ENCODE measurements around the gene TBC1D14. TPM values are rescaled to one million over a fixed set of nuclear protein-coding genes. Genes with fewer than 3 reads are reported as not detected.

The TBC1D14 gene
- total and polyA plus RNA-seq, 10 of the 15 experiments (the other 5 are each of a cell fraction or from before 2014, with no cell fraction given) = 0.87 to 39.3 (median 30.1) TPM

DNA sequence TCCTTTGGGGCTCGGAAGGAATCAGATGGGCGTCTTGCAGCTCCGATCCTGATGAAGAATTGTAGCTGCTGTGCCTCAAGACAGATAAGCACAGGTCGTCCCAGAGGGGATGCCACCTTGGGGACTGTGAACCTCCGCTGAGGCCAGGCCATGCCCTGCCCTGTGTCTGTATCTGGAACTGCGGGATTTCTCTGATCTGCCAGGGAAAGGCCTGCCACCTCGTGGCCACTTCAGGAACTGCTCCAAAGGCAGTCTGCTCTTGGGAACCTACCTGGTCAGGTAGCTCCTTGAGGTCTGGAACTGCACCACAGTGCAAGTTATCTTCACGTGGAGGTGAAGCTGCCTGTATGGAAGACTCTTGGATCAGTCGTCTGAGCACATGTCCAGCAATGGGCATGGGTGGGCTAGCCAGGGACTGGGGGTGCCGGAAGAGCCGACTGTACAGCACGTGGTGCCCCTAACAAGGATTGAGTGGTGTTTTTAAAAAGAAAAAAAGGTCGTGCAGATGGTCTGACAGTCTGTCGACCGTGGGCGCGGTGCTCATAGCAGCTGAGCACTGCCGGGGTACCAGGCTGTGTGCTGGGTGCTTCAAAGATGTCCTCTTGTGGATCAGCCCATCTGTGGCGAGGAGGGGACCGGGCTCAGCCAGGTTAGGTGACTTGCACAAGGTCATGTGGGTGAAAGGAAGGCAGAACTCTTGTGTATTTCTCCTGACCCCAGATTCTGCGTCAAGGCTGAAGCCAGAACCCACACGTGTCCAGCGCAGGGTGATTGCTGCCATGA lies 161.3 kb downstream of the TBC1D14 start:
- RAD21 ChIA-PET (ENCODE audit: unreplicated experiment) = interaction anchor here (0.6 to 6.0 kb wide), 19 partner anchors 11 to 353 kb away, joined by 3 to 87 read pairs (median 4); partner anchors contain the start of genes TADA2B and TBC1D14
- peak; percentile 46 for ATAC-seq
- Histone ChIP-seq H3K36me3 (ENCODE audit: control insufficient read depth in 2 of 2, insufficient read depth in 2 of 2, low read length in 1 of 2) (no peaks in the 10 kb centered on the region), H3K4me3 (no peak overlapping the region), H2AFZ (ENCODE audit: control insufficient read depth, low read depth, low read length) (peak overlapping the region; percentile 62), H3K9me3 (replicated peaks; ENCODE audit: control insufficient read depth, insufficient read depth, low read length) (no peaks in the 10 kb centered on the region), H3K9ac (ENCODE audit: control insufficient read depth, insufficient read depth, low read length) (no peak overlapping the region), H3K27ac (ENCODE audit: control insufficient read depth, insufficient read depth) (no peak overlapping the region), H3K4me2 (ENCODE audit: control insufficient read depth, insufficient read depth) (no peak overlapping the region), H3K4me1 (ENCODE audit: control insufficient read depth, insufficient read depth, low read length) (peaks cover 14% of the 10 kb centered on the region), H3K79me2 (ENCODE audit: control insufficient read depth, insufficient read depth, low read length) (peaks cover 20% of the 10 kb centered on the region), H4K20me1 (ENCODE audit: control insufficient read depth, insufficient read depth) (no peaks in the 10 kb centered on the region), H3K27me3 (replicated peaks in 1 of 2; ENCODE audit: control insufficient read depth in 2 of 2, insufficient read depth in 2 of 2, low read length in 1 of 2) (no peaks in the 10 kb centered on the region; a peak in 1 of 4 replicates)
- peak; percentile 45 for DNase-seq (ENCODE audit: low read depth, low spot score)
- FAIRE-seq = peak; percentile 93
- POLR2A ChIA-PET = interaction anchor here (1.0 to 1.5 kb wide), 3 partner anchors 9 to 352 kb away, joined by 3 to 4 read pairs (median 3); a partner anchor contains a TSS
- BruUV-seq (replicated peaks) = no TSS peak
- CTCF ChIA-PET = interaction anchor here (0.6 to 11.2 kb wide), 34 partner anchors 8 to 409 kb away, joined by 3 to 210 read pairs (median 4); partner anchors contain the start of genes BLOC1S4, TADA2B and TBC1D14
- SMC1A ChIA-PET (ENCODE audit: uncharacterized antibody, unreplicated experiment) = interaction anchor here (0.6 to 7.2 kb wide), 21 partner anchors 9 to 351 kb away, joined by 3 to 79 read pairs (median 5); partner anchors contain the start of genes TADA2B and TBC1D14
- in situ Hi-C loops (cut with MboI) = loop anchor here (5.0 kb wide), 2 partner anchors 164 to 349 kb away; partner anchors contain the start of gene TBC1D14
- intact Hi-C loops (cut with micrococcal nuclease; ENCODE audit: unreplicated experiment) = loop anchor here (1.0 to 5.0 kb wide), 6 partner anchors 27 to 351 kb away; no protein-coding TSS in a partner anchor
- WGBS (ENCODE audit: insufficient coverage, insufficient replicate concordance, low lambda C conversion rate, missing lambda C conversion rate) = 28% methylated on average over 23 of the region's 23 CpGs
- TF ChIP-seq, protein P1, sequence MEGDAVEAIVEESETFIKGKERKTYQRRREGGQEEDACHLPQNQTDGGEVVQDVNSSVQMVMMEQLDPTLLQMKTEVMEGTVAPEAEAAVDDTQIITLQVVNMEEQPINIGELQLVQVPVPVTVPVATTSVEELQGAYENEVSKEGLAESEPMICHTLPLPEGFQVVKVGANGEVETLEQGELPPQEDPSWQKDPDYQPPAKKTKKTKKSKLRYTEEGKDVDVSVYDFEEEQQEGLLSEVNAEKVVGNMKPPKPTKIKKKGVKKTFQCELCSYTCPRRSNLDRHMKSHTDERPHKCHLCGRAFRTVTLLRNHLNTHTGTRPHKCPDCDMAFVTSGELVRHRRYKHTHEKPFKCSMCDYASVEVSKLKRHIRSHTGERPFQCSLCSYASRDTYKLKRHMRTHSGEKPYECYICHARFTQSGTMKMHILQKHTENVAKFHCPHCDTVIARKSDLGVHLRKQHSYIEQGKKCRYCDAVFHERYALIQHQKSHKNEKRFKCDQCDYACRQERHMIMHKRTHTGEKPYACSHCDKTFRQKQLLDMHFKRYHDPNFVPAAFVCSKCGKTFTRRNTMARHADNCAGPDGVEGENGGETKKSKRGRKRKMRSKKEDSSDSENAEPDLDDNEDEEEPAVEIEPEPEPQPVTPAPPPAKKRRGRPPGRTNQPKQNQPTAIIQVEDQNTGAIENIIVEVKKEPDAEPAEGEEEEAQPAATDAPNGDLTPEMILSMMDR (IDR thresholded peaks at IDR 0.05 in 2 of 3, conservative IDR thresholded peaks at IDR 0.05 in 1 of 3; ENCODE audit: control insufficient read depth in 2 of 3, extremely low read depth in 1 of 3, insufficient read depth in 1 of 3, low read depth in 3 of 3, low read length in 3 of 3) = peak; percentile 99; a peak in 5 of 6 replicates
- TF ChIP-seq IKZF2 (IDR thresholded peaks at IDR 0.05) (no peak), JUNB (IDR thresholded peaks at IDR 0.05) (no peak), SIN3A (IDR thresholded peaks at IDR 0.05; ENCODE audit: low read depth, low read length) (0 out of 2 replicates have a peak, but pooled peaks have one; percentile 36), SMC3 (IDR thresholded peaks at IDR 0.05; ENCODE audit: borderline replicate concordance, low read length) (peak; percentile 96), TBL1XR1 (IDR thresholded peaks at IDR 0.05; ENCODE audit: low read depth, low read length) (no peak), FOXM1 (IDR thresholded peaks at IDR 0.05; ENCODE audit: low read depth, low read length) (no peak), WRNIP1 (IDR thresholded peaks at IDR 0.05; ENCODE audit: borderline replicate concordance, low read depth, low read length) (no peak), MEF2B (IDR thresholded peaks at IDR 0.05; ENCODE audit: partially characterized antibody, poor library complexity, severe bottlenecking) (peak; percentile 25), BMI1 (IDR thresholded peaks at IDR 0.05; ENCODE audit: borderline replicate concordance) (no peak), HCFC1 (IDR thresholded peaks at IDR 0.05; ENCODE audit: low read length) (no peak), YY1 (IDR thresholded peaks at IDR 0.05; ENCODE audit: low read depth, low read length) (peak; percentile 74), IRF4 (IDR thresholded peaks at IDR 0.05; ENCODE audit: low read depth, low read length) (peak; percentile 41; the same call in 1 of the 2 replicates), SMAD5 (IDR thresholded peaks at IDR 0.05; ENCODE audit: low read depth) (no peak)
- TF ChIP-seq, protein P2, sequence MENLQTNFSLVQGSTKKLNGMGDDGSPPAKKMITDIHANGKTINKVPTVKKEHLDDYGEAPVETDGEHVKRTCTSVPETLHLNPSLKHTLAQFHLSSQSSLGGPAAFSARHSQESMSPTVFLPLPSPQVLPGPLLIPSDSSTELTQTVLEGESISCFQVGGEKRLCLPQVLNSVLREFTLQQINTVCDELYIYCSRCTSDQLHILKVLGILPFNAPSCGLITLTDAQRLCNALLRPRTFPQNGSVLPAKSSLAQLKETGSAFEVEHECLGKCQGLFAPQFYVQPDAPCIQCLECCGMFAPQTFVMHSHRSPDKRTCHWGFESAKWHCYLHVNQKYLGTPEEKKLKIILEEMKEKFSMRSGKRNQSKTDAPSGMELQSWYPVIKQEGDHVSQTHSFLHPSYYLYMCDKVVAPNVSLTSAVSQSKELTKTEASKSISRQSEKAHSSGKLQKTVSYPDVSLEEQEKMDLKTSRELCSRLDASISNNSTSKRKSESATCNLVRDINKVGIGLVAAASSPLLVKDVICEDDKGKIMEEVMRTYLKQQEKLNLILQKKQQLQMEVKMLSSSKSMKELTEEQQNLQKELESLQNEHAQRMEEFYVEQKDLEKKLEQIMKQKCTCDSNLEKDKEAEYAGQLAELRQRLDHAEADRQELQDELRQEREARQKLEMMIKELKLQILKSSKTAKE (IDR thresholded peaks at IDR 0.05; ENCODE audit: low read depth, poor library complexity, severe bottlenecking) = no peak
- TF ChIP-seq, protein P3, sequence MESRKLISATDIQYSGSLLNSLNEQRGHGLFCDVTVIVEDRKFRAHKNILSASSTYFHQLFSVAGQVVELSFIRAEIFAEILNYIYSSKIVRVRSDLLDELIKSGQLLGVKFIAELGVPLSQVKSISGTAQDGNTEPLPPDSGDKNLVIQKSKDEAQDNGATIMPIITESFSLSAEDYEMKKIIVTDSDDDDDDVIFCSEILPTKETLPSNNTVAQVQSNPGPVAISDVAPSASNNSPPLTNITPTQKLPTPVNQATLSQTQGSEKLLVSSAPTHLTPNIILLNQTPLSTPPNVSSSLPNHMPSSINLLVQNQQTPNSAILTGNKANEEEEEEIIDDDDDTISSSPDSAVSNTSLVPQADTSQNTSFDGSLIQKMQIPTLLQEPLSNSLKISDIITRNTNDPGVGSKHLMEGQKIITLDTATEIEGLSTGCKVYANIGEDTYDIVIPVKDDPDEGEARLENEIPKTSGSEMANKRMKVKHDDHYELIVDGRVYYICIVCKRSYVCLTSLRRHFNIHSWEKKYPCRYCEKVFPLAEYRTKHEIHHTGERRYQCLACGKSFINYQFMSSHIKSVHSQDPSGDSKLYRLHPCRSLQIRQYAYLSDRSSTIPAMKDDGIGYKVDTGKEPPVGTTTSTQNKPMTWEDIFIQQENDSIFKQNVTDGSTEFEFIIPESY (IDR thresholded peaks at IDR 0.05) = no peak
- TF ChIP-seq, protein P4, sequence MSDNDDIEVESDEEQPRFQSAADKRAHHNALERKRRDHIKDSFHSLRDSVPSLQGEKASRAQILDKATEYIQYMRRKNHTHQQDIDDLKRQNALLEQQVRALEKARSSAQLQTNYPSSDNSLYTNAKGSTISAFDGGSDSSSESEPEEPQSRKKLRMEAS (IDR thresholded peaks at IDR 0.05; ENCODE audit: low read depth, low read length) = 0 out of 2 replicates have a peak, but pooled peaks have one; percentile 30
